HEK293 (cell line): ENCODE data around the gene KRTAP5-1.

ENCODE experiments used
- GFI1B ChIP-seq: fragments of 450-650 bp; formaldehyde crosslinking; IDR thresholded peaks from 2 replicates; pipeline ENCODE4 v1.5.1; 2016; ENCODE audit warnings: missing biosample characterization, missing genetic modification characterization
- HOXA7 ChIP-seq: sonication (generic); formaldehyde crosslinking; IDR thresholded peaks from 2 replicates; pipeline ENCODE4 v1.8.1; 2022; ENCODE audit warnings: missing genetic modification reagents, borderline replicate concordance
- SP3 ChIP-seq: fragments of 450-650 bp; formaldehyde crosslinking; IDR thresholded peaks from 2 replicates; pipeline ENCODE4 v1.5.1; 2016; ENCODE audit warnings: missing biosample characterization, missing genetic modification characterization
- TCF7L2 ChIP-seq: IDR thresholded peaks from 2 replicates; pipeline ENCODE4 v1.6.1; 2011; ENCODE audit warnings: low read depth, mild to moderate bottlenecking, inconsistent platforms, low read length, moderate library complexity, borderline replicate concordance
- YY1 ChIP-seq: fragments of 450-650 bp; formaldehyde crosslinking; IDR thresholded peaks from 2 replicates; pipeline ENCODE4 v1.5.1; 2018; ENCODE audit warnings: missing biosample characterization, missing genetic modification characterization
- ZBTB1 ChIP-seq: fragments of 450-650 bp; formaldehyde crosslinking; IDR thresholded peaks from 2 replicates; pipeline ENCODE4 v1.5.1; 2016; ENCODE audit warnings: missing biosample characterization, missing genetic modification characterization
- ZEB2 ChIP-seq: fragments of 450-650 bp; formaldehyde crosslinking; IDR thresholded peaks from 2 replicates; pipeline ENCODE4 v1.5.1; 2016; ENCODE audit warnings: missing biosample characterization, missing genetic modification characterization
- ZFP41 ChIP-seq: fragments of 450-650 bp; formaldehyde crosslinking; IDR thresholded peaks from 2 replicates; pipeline ENCODE4 v1.5.1; 2016; ENCODE audit warnings: missing biosample characterization, missing genetic modification characterization, borderline replicate concordance
- ZNF10 ChIP-seq: fragments of 450-650 bp; formaldehyde crosslinking; IDR thresholded peaks from 2 replicates; pipeline ENCODE4 v1.5.1; 2017; ENCODE audit warnings: missing biosample characterization, missing genetic modification characterization
- ZNF140 ChIP-seq: fragments of 450-650 bp; formaldehyde crosslinking; IDR thresholded peaks from 2 replicates; pipeline ENCODE4 v1.5.1; 2016; ENCODE audit warnings: missing biosample characterization, missing genetic modification characterization
- ZNF155 ChIP-seq: fragments of 450-650 bp; formaldehyde crosslinking; IDR thresholded peaks from 2 replicates; pipeline ENCODE4 v1.5.1; 2016; ENCODE audit warnings: missing biosample characterization, missing genetic modification characterization
- ZNF19 ChIP-seq: fragments of 450-650 bp; formaldehyde crosslinking; IDR thresholded peaks from 2 replicates; pipeline ENCODE4; 2016; ENCODE audit warnings: missing biosample characterization, missing genetic modification characterization, low read depth
- ZNF211 ChIP-seq: fragments of 450-650 bp; formaldehyde crosslinking; IDR thresholded peaks from 2 replicates; pipeline ENCODE4 v1.5.1; 2016; ENCODE audit warnings: low read depth, missing biosample characterization, missing genetic modification characterization
- ZNF223 ChIP-seq: fragments of 450-650 bp; formaldehyde crosslinking; IDR thresholded peaks from 2 replicates; pipeline ENCODE4 v1.5.1; 2016; ENCODE audit warnings: missing biosample characterization, missing genetic modification characterization
- ZNF366 ChIP-seq: fragments of 450-650 bp; formaldehyde crosslinking; conservative IDR thresholded peaks from 2 replicates; pipeline ENCODE4 v1.5.1; 2016; ENCODE audit warnings: missing biosample characterization, missing genetic modification characterization
- ZNF391 ChIP-seq: fragments of 450-650 bp; formaldehyde crosslinking; IDR thresholded peaks from 2 replicates; pipeline ENCODE4 v1.5.1; 2016; ENCODE audit warnings: low read depth, missing biosample characterization, missing genetic modification characterization, borderline replicate concordance
- ZNF426 ChIP-seq: fragments of 450-650 bp; formaldehyde crosslinking; IDR thresholded peaks from 2 replicates; pipeline ENCODE4 v1.5.1; 2017; ENCODE audit warnings: missing biosample characterization, missing genetic modification characterization, mild to moderate bottlenecking, inconsistent platforms, moderate library complexity
- ZNF514 ChIP-seq: fragments of 450-650 bp; formaldehyde crosslinking; IDR thresholded peaks from 2 replicates; pipeline ENCODE4 v1.5.1; 2016; ENCODE audit warnings: missing biosample characterization, missing genetic modification characterization
- ZNF555 ChIP-seq: fragments of 450-650 bp; formaldehyde crosslinking; conservative IDR thresholded peaks from 2 replicates; pipeline ENCODE4 v1.5.1; 2017; ENCODE audit warnings: missing biosample characterization, mild to moderate bottlenecking, missing genetic modification characterization, inconsistent platforms
- ZNF629 ChIP-seq: fragments of 450-650 bp; formaldehyde crosslinking; IDR thresholded peaks from 2 replicates; pipeline ENCODE4 v1.5.1; 2017; ENCODE audit warnings: missing biosample characterization, missing genetic modification characterization
- ZNF707 ChIP-seq: fragments of 450-650 bp; formaldehyde crosslinking; IDR thresholded peaks from 2 replicates; pipeline ENCODE4 v1.5.1; 2016; ENCODE audit warnings: missing biosample characterization, missing genetic modification characterization
- ZNF830 ChIP-seq: fragments of 450-650 bp; IDR thresholded peaks from 2 replicates; pipeline ENCODE4 v1.5.0; 2018; ENCODE audit warnings: missing biosample characterization, missing genetic modification characterization, low read depth, mild to moderate bottlenecking, moderate library complexity
- ZSCAN16 ChIP-seq: fragments of 450-650 bp; formaldehyde crosslinking; IDR thresholded peaks from 2 replicates; pipeline ENCODE4 v1.5.1; 2016; ENCODE audit warnings: missing biosample characterization, missing genetic modification characterization
- ZXDB ChIP-seq: fragments of 450-650 bp; formaldehyde crosslinking; IDR thresholded peaks from 2 replicates; pipeline ENCODE4 v1.5.1; 2016; ENCODE audit warnings: missing biosample characterization, missing genetic modification characterization
- TF ChIP-seq, protein P1 (sequence below): fragments of 450-650 bp; formaldehyde crosslinking; conservative IDR thresholded peaks from 2 replicates; pipeline ENCODE4 v1.5.1; 2016; ENCODE audit warnings: low read depth, missing biosample characterization, missing genetic modification characterization
- TF ChIP-seq, protein P2 (sequence below): fragments of 450-650 bp; formaldehyde crosslinking; IDR thresholded peaks from 2 replicates; pipeline ENCODE4 v1.5.1; 2017; ENCODE audit warnings: missing biosample characterization, missing genetic modification characterization
- TF ChIP-seq, protein P3 (sequence below): fragments of 450-650 bp; formaldehyde crosslinking; IDR thresholded peaks from 2 replicates; pipeline ENCODE4 v1.5.1; 2017; ENCODE audit warnings: missing biosample characterization, missing genetic modification characterization
- TF ChIP-seq, protein P4 (sequence below): fragments of 450-650 bp; formaldehyde crosslinking; IDR thresholded peaks from 2 replicates; pipeline ENCODE4 v1.5.1; 2016; ENCODE audit warnings: missing biosample characterization, missing genetic modification characterization, low read depth
- TF ChIP-seq, protein P5 (sequence below): fragments of 450-650 bp; formaldehyde crosslinking; IDR thresholded peaks from 2 replicates; pipeline ENCODE4 v1.5.1; 2016; ENCODE audit warnings: missing biosample characterization, missing genetic modification characterization

Gene KRTAP5-1

DNA sequence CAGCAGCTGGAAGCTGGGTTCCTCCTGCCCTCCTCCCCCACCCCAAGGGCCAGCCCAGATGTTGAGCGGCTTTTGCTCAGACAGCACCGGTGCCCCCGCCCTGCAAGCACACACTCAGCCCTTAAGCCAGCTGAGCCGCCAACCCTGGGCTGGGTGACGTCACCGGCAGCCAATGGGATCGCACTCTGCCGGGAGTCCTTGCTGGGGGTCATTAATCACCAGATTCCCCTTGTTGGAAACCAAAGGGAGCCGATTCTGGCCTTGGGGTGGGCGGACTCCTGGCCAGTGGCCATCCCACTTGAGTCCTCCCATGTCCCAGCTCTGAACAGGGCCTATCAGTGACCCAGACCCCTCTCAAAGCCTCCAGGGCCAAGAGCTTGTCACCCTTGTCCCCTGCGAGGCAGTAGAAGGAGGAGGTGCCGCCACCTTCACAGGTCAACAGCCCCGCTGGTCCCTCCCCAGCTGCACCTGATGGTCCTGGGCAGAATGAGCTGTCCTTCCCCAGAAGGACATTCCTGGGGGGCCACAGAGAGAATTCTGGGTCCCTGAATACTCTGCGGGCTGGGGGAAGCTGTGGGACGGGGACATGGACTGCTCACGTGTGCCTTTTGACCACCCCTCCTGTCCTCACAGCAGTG lies 20.4 kb downstream of the KRTAP5-1 start (continued):
- TF ChIP-seq, protein P1, sequence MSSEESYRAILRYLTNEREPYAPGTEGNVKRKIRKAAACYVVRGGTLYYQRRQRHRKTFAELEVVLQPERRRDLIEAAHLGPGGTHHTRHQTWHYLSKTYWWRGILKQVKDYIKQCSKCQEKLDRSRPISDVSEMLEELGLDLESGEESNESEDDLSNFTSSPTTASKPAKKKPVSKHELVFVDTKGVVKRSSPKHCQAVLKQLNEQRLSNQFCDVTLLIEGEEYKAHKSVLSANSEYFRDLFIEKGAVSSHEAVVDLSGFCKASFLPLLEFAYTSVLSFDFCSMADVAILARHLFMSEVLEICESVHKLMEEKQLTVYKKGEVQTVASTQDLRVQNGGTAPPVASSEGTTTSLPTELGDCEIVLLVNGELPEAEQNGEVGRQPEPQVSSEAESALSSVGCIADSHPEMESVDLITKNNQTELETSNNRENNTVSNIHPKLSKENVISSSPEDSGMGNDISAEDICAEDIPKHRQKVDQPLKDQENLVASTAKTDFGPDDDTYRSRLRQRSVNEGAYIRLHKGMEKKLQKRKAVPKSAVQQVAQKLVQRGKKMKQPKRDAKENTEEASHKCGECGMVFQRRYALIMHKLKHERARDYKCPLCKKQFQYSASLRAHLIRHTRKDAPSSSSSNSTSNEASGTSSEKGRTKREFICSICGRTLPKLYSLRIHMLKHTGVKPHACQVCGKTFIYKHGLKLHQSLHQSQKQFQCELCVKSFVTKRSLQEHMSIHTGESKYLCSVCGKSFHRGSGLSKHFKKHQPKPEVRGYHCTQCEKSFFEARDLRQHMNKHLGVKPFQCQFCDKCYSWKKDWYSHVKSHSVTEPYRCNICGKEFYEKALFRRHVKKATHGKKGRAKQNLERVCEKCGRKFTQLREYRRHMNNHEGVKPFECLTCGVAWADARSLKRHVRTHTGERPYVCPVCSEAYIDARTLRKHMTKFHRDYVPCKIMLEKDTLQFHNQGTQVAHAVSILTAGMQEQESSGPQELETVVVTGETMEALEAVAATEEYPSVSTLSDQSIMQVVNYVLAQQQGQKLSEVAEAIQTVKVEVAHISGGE (tag by site-specific recombination): no peak
- TF ChIP-seq ZNF426 (tag by site-specific recombination) (no peak), SP3 (tag by site-specific recombination) (no peak; the same call in 1 of the 2 replicates), ZNF707 (no peak), YY1 (no peak), ZNF830 (tag by site-specific recombination) (no peak), ZNF223 (tag by site-specific recombination) (no peak), ZNF629 (tag by site-specific recombination) (peak; percentile 72), ZNF140 (tag by site-specific recombination) (no peak), ZNF10 (peak; percentile 68), ZNF555 (tag by site-specific recombination) (no peak), GFI1B (no peak), ZNF155 (tag by site-specific recombination) (no peak), ZNF514 (no peak), ZSCAN16 (tag by site-specific recombination) (no peak), ZNF19 (no peak), ZNF366 (tag by site-specific recombination) (no peak), ZNF211 (tag by site-specific recombination) (no peak), HOXA7 (CRISPR knock-in tag) (no peak), ZEB2 (tag by site-specific recombination) (peak; percentile 61; the same call in 1 of the 2 replicates), ZBTB1 (no peak), ZXDB (tag by site-specific recombination) (peak; percentile 57), ZNF391 (no peak), ZFP41 (tag by site-specific recombination) (no peak), TCF7L2 (no peak)
- TF ChIP-seq, protein P2, sequence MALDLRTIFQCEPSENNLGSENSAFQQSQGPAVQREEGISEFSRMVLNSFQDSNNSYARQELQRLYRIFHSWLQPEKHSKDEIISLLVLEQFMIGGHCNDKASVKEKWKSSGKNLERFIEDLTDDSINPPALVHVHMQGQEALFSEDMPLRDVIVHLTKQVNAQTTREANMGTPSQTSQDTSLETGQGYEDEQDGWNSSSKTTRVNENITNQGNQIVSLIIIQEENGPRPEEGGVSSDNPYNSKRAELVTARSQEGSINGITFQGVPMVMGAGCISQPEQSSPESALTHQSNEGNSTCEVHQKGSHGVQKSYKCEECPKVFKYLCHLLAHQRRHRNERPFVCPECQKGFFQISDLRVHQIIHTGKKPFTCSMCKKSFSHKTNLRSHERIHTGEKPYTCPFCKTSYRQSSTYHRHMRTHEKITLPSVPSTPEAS (tag by site-specific recombination): no peak
- TF ChIP-seq, protein P3, sequence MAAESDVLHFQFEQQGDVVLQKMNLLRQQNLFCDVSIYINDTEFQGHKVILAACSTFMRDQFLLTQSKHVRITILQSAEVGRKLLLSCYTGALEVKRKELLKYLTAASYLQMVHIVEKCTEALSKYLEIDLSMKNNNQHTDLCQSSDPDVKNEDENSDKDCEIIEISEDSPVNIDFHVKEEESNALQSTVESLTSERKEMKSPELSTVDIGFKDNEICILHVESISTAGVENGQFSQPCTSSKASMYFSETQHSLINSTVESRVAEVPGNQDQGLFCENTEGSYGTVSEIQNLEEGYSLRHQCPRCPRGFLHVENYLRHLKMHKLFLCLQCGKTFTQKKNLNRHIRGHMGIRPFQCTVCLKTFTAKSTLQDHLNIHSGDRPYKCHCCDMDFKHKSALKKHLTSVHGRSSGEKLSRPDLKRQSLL (tag by site-specific recombination): no peak
- TF ChIP-seq, protein P4, sequence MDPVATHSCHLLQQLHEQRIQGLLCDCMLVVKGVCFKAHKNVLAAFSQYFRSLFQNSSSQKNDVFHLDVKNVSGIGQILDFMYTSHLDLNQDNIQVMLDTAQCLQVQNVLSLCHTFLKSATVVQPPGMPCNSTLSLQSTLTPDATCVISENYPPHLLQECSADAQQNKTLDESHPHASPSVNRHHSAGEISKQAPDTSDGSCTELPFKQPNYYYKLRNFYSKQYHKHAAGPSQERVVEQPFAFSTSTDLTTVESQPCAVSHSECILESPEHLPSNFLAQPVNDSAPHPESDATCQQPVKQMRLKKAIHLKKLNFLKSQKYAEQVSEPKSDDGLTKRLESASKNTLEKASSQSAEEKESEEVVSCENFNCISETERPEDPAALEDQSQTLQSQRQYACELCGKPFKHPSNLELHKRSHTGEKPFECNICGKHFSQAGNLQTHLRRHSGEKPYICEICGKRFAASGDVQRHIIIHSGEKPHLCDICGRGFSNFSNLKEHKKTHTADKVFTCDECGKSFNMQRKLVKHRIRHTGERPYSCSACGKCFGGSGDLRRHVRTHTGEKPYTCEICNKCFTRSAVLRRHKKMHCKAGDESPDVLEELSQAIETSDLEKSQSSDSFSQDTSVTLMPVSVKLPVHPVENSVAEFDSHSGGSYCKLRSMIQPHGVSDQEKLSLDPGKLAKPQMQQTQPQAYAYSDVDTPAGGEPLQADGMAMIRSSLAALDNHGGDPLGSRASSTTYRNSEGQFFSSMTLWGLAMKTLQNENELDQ (tag by site-specific recombination): no peak
- TF ChIP-seq, protein P5, sequence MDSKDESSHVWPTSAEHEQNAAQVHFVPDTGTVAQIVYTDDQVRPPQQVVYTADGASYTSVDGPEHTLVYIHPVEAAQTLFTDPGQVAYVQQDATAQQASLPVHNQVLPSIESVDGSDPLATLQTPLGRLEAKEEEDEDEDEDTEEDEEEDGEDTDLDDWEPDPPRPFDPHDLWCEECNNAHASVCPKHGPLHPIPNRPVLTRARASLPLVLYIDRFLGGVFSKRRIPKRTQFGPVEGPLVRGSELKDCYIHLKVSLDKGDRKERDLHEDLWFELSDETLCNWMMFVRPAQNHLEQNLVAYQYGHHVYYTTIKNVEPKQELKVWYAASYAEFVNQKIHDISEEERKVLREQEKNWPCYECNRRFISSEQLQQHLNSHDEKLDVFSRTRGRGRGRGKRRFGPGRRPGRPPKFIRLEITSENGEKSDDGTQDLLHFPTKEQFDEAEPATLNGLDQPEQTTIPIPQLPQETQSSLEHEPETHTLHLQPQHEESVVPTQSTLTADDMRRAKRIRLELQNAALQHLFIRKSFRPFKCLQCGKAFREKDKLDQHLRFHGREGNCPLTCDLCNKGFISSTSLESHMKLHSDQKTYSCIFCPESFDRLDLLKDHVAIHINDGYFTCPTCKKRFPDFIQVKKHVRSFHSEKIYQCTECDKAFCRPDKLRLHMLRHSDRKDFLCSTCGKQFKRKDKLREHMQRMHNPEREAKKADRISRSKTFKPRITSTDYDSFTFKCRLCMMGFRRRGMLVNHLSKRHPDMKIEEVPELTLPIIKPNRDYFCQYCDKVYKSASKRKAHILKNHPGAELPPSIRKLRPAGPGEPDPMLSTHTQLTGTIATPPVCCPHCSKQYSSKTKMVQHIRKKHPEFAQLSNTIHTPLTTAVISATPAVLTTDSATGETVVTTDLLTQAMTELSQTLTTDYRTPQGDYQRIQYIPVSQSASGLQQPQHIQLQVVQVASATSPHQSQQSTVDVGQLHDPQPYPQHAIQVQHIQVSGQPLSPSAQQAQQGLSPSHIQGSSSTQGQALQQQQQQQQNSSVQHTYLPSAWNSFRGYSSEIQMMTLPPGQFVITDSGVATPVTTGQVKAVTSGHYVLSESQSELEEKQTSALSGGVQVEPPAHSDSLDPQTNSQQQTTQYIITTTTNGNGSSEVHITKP (tag by site-specific recombination): peak; percentile 84
